HG02870 (cell line): ENCODE results near the gene ETV6.
"Not testable (repeated sequence)": the region's sequence is repeated elsewhere in the genome, so short reads cannot be mapped to it uniquely, and the experiment has no call there.

Experiments
- ATAC-seq: cut with Tn5 transposase; IDR thresholded peaks from one replicate; pipeline ENCODE4 v1.9.1; 2021; ENCODE audit warnings: mild to moderate bottlenecking, moderate library complexity; ENCODE audit not compliant: unreplicated experiment

ETV6 gene

DNA sequence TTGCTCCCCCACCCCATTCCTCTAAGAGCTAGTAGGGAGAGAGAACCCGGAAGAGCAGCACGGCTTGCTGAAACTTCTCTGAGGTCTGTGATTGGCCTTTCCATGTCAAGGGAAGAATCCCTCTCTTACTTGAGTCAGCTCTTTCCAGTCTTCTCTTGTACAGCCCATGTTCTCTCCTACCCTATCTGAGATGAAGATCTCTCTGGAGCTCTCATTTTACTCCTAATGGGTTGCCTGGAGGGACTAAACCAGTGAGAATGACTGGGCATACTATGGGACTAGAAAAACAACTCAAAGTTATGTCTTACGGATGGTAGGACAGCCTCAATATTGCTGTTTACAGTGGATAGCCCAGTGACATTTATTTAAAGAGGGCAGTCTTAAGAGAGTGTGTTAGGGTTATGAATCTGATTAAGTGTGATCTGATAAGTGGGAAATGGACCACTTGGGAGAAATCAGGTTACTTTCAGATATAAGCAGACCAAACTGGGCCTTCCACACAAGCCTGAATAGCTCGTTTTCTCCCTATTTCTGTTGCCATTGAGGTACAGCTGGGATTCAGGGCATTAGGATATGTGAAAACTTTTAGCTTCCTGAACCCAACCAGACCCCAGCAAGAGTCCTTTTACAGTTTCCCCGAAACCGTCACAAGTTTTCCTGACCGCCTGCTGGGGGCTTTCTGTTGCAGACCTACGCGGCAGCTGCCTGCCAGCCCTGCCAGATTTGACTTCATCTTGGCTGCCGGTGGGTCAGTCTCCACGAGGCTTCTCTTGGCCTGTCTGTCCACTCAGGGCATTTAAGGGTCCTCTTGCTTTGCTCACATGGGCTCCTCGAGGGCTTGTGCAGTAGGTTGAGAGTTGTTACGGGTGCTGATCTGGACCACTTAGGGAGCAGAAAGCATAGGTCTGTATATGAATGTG lies 16.9 kb downstream of the ETV6 start:
- ATAC-seq: no peak

DNA sequence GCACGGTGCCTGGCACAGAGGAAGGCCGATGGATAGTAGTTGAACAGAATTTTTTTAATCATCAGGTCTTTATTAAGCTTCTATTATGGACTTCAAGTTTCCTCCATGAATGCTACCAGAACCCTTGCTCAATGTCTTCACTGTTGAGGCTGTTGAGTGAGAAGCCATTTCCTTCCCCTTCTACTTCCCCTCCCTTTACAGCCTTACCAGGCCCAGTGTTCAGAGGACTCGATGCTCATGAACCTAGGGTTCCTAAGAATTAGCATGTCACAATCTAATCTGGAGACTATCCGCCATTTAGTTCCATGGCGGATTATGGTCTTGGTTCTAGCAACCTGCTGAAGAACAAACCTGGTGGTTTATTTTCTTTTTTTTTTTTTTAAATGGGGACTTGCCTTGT lies 17.7 kb downstream of the ETV6 start:
- no peak for ATAC-seq

GRCh38 chr12:11668611-11669010 lies 19.1 kb downstream of the ETV6 start:
- ATAC-seq: no peak

DNA sequence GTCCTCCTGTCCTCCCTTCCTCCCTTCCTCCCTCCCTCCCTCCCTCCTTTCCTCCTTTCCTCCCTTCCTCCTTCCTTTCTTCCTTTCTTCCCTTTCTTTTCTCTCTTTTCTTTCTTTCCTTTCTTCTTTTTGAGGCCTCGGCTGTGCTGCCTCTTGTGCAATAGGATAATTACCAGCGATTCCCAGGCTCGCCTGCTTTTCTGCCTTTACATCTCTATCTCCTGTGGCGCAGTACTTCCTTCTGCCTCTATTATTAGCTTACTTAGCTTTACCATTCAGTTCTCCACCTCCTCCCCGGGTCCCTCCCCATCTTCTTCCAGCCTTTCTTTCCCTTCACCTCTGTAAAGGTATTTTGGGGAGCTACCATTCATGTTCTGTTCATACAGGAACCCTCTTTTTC lies 19.9 kb downstream of the ETV6 start:
- ATAC-seq: no peak

DNA sequence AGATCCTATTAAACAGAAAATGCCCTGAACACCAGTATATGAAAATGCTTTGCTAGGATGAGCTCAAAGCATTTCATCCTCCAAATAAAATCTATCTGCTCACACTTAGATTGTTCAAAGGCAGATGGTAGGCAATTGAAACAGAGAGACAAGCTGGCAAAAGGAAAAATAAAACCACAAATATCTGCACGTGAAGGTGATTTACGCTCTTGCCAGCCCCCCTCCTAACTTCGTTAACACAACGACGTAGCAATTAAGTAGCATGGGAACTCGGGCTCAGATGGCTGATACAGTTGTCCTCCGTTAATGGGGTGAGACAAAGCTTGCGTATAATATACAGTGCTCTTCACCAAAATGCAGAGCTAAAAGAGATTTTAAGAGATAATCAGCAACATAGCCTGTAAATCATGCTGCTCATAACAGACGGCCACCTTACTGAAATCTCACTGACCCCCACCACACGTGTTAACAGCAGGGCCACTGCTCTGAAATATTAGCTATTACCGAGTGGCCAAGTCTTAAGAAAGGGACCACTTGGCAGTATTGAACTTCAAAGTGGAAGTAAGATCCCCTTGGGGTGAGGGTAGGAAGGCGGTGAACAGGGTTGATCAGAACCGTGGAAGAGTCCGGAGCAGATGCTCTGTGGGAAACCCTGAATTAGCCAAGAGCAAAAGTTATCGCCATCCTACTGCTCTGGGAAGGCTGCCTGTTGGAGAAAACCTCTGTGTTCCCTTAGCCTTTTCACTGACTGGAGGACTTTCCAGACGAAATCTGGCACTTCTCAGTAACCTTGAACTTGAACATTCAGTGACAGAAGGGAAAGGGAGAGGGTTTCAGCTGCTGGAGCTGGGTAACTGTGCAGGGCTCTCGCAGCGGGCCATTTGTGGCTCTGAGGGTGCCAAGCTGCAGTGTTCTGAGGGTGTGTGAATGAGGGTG lies 23.1 kb downstream of the ETV6 start:
- no peak for ATAC-seq

DNA sequence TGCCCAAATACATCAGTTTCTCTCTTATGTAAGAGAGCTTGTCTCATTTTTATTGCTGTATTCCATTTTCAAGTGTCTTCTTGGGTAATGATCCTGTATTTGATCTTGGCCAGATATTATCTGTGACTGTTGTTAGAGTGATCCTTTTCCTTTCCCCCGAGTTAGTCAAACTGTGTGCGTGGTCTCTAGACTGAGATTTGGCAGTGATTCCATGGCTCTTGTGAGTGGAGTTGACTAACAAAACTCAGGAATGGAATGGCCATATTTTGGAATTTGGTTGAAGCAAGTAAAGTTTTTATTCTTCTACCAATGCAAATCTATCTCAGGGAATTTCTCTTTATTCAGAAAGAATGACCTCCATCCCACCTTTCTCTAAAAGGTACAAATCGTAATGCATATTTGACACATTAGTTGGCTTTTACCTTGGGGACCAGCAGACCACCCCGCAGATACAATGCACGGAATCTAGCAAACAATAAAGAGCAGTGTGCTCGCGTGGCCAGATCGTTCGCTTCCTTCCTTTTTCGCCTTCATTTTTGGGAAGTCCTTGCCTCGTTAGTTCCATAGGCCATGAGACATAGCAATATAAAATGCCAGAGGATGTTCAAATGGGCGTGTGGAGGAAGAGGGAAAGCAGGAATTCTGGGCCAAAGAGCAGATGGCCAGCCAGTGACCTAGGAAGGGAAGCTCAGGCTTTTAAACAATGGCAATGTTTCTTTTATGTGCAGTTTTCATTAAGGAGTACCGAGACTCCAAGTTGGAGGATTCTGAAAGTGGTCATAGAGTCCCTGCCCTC lies 24.4 kb downstream of the ETV6 start:
- no peak for ATAC-seq

- no peak for ATAC-seq
Measured at GRCh38 chr12:11674894-11675390, 25.5 kb downstream of the ETV6 start.

DNA sequence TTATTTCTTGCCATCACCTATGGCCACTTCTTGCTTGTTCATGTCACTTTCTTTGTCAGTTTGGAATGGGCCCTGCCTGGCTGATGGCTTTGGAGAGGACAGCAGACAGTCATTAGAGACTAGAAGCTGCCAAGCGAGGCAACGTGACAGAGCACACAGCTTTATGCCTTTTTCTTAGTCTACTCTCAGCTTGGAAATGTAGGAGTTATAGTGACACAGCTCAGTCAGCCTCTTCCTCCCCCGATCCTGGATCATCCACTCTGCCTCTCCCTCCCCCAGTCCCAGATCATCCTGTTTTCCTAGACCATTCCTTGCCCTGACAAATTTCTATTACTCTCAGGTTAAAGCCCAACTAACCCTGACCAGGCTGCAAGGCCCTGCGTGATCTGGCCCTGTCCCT lies 26.6 kb downstream of the ETV6 start:
- no peak for ATAC-seq

DNA sequence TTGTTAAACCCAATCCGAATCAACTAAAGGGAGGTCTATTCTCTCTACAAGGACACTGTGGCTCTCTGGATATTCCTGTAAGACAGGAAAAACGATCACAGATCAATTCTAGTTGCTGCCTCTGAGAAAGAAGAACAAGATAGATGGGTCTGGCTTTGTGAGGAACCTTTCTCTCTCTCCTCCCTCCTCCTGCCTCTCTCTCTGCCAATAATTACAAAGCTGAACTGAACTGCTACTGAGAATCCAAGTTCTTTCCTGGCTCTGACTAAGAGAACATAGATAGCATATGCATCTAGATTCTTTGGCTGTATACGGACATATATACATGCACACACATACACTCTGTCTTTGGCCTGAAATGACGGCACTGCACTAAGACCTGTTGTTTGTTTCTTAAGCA lies 27.6 kb downstream of the ETV6 start:
- ATAC-seq: no peak

DNA sequence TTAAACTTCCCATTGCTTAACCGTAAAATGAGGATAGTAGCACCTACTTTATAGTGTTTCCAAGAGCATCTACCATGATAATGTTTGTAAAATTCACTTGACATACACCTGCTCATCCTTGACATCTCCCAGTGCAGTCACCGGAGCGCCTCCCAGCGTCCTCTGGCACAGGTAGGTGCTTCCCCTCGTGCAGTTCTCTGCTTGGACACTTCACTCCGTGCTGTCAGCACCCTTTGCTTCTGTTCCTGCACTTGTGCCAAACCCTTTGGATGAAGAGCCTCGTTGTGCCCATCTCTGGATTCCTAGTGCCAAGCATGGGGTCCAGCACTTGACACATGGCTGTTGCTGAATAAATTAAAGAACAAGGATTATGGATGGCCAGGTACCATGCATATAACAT lies 28.3 kb downstream of the ETV6 start:
- no peak for ATAC-seq

- ATAC-seq: no peak
Measured at GRCh38 chr12:11678781-11679180, 29.3 kb downstream of the ETV6 start.

- ATAC-seq: no peak
Measured at GRCh38 chr12:11681207-11681606, 31.7 kb downstream of the ETV6 start.

- ATAC-seq: not testable (repeated sequence)
Measured at GRCh38 chr12:11681695-11682094, 32.2 kb downstream of the ETV6 start.

GRCh38 chr12:11684393-11684792 lies 34.9 kb downstream of the ETV6 start:
- no peak for ATAC-seq

DNA sequence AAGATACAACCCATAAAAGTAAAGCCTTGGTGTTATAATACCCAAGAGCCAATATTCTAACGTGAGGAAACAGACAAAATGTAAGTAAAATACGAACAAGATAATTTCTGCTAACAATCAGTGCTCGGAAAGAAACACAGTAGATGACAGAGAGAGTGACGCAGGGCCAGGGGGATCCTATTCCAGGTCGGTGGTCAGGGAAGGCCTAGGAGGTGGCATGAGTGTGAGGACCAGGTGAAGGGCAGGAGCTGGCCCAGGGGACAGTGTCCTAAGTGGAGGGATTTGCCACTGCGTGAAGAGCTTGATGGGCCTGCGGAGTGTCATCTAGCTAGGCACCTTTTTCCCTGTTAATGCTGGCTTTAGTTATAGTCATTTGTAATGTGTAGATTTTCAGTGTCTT lies 35.3 kb downstream of the ETV6 start:
- no peak for ATAC-seq

DNA sequence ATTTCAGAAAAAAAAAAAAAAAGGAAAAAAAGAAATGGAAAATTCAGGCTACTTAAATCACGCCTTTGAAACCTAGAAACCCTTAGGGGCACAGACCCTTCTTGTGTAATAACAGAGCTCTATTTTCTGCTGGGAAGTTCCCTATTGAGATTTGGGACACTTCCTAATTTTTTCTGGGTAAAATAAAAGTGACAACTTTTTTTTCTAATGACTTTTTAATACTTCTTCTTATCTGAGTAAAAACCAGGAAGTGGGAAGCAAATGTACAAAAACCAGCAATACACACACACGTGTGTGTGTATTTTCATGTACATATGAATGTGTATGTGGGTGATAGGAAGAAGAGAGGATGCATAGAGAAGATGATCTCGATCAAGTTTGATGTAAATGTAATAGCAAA lies 35.8 kb downstream of the ETV6 start:
- no peak for ATAC-seq

DNA sequence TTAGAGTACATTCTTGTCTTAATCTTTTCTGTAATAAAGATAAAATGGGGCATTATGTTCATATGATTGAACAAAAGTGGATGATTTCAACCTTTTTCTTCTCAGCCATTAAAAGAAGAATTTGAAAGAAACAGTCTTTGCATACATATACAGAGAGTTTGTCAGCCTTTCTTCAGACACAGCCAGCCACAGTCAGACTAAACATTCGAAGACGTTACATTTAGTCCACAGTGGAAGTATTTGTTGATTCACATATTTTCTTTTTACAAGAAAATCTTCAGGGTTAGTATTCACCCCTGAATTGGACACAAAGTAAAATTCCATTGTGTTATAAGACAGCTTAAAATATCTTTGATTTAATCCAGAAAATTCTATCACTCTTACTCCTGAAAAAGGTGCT lies 36.2 kb downstream of the ETV6 start:
- no peak for ATAC-seq

DNA sequence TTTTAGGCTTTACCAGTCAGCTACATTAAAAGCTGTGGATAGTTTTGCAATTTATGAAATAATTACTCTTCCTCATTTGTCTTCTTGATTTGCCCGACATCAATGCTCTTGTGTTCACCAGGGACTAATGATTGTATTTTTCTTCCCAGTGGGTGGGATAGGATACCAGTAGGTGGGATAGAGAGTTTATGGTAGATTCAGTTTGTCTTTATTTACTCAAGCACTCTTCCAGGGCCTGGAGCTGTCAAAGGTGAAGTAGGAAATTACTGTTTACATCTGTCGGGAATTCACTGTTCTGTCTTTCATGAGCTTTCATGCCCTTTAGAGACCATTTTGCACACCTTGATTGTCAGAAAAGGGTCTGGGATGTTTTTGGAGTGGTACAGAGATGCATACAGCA lies 36.6 kb downstream of the ETV6 start:
- no peak for ATAC-seq

GRCh38 chr12:11687528-11687927 lies 38.1 kb downstream of the ETV6 start:
- ATAC-seq: no peak

DNA sequence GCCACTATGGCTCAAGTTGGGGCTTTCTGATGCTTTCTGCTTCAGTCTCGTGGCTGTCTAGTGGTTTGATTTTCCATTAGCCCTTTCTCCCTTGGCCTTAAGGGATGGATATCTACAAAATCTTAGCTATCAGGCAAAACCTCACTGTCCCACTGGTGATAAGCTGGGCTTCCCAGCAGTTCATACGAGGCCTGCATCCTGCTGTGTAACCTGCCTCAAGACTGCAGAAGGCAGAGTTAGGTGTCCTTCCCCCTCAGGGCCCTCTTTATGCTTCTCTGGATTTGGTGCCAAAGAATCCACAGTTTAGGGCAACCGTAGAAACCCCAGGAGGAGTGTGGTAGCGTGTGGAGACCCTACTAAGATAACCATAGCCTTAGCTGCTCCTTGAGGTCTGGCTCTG lies 38.9 kb downstream of the ETV6 start:
- no peak for ATAC-seq

- no peak for ATAC-seq
Measured at GRCh38 chr12:11688831-11689230, 39.4 kb downstream of the ETV6 start.
